ENCODE data around the gene CSTB. TPM values are rescaled to one million over a fixed set of nuclear protein-coding genes. Genes with fewer than 3 reads are reported as not detected.

CSTB gene
- total RNA-seq, 1 experiment from 2014 or later = 36.1 TPM

- no peaks in the 10 kb centered on the region for H3K27me3 Mint-ChIP-seq (ENCODE audit: low read depth)
- H3K4me1 Mint-ChIP-seq = no peaks in the 10 kb centered on the region
- no peak for ATAC-seq
- ChIA-PET POLR2A (no interaction called here), CTCF (interaction anchor here (1.1 kb wide), 1 partner anchor 182 kb away, joined by 4 read pairs; no protein-coding TSS in a partner anchor)
- H3K36me3 Mint-ChIP-seq = peaks cover 34% of the 10 kb centered on the region
- DNase-seq (ENCODE audit: low spot score) = no peak
- TF ChIP-seq ZNF671 (CRISPR knock-in tag; IDR thresholded peaks at IDR 0.05) (no peak), ATF2 (CRISPR knock-in tag; IDR thresholded peaks at IDR 0.05; ENCODE audit: borderline replicate concordance, low read depth) (no peak)
- H3K9me3 Mint-ChIP-seq = no peaks in the 10 kb centered on the region
- H3K27ac Mint-ChIP-seq = no peak overlapping the region
- no peak overlapping the region for H3K4me3 Mint-ChIP-seq
These were observed 16.5 kb downstream of the CSTB start for GRCh38 chr21:43759651-43760050.

GRCh38 chr21:43758811-43759210 is 17.3 kb downstream of the CSTB start:
- Mint-ChIP-seq H3K9me3 (no peaks in the 10 kb centered on the region), H3K27me3 (ENCODE audit: low read depth) (no peaks in the 10 kb centered on the region), H3K4me1 (no peaks in the 10 kb centered on the region), H3K4me3 (no peak overlapping the region), H3K27ac (0 out of 2 replicates have a peak overlapping the region, but pooled peaks have one; percentile 65), H3K36me3 (peaks cover 42% of the 10 kb centered on the region)
- ATAC-seq (no peak), DNase-seq (ENCODE audit: low spot score) (no peak)
- ChIA-PET CTCF (interaction anchor here (1.1 kb wide), 1 partner anchor 183 kb away, joined by 4 read pairs; no protein-coding TSS in a partner anchor), POLR2A (no interaction called here)
- no peak for TF ChIP-seq ZNF512 (CRISPR knock-in tag; IDR thresholded peaks at IDR 0.05; ENCODE audit: borderline replicate concordance)

- H3K27ac Mint-ChIP-seq = no peak overlapping the region
- H3K9me3 Mint-ChIP-seq = no peaks in the 10 kb centered on the region
- POLR2A ChIA-PET = interaction anchor here (0.7 to 1.4 kb wide), 2 partner anchors 17 to 29 kb away, joined by 3 read pairs; no protein-coding TSS in a partner anchor
- H3K27me3 Mint-ChIP-seq (ENCODE audit: low read depth) = no peaks in the 10 kb centered on the region
- no peak overlapping the region for H3K4me3 Mint-ChIP-seq
- peaks cover 45% of the 10 kb centered on the region for H3K36me3 Mint-ChIP-seq
- no peak for DNase-seq (ENCODE audit: low spot score)
- no peak for ATAC-seq
- no peaks in the 10 kb centered on the region for H3K4me1 Mint-ChIP-seq
- TF ChIP-seq FOXP1 (CRISPR knock-in tag; IDR thresholded peaks at IDR 0.05; ENCODE audit: borderline replicate concordance) (no peak), PRRX2 (CRISPR knock-in tag; IDR thresholded peaks at IDR 0.05) (no peak), CBFB (CRISPR knock-in tag; IDR thresholded peaks at IDR 0.05; ENCODE audit: low read depth) (no peak), FOXJ3 (CRISPR knock-in tag; IDR thresholded peaks at IDR 0.05; ENCODE audit: borderline replicate concordance) (no peak), ZNF317 (CRISPR knock-in tag; IDR thresholded peaks at IDR 0.05; ENCODE audit: borderline replicate concordance, low read depth) (no peak), E2F4 (CRISPR knock-in tag; IDR thresholded peaks at IDR 0.05; ENCODE audit: borderline replicate concordance, low read depth) (no peak), ZBTB43 (CRISPR knock-in tag; IDR thresholded peaks at IDR 0.05) (no peak), ATF2 (CRISPR knock-in tag; IDR thresholded peaks at IDR 0.05; ENCODE audit: borderline replicate concordance, low read depth) (no peak), ZNF396 (CRISPR knock-in tag; IDR thresholded peaks at IDR 0.05; ENCODE audit: borderline replicate concordance) (no peak), MLX (CRISPR knock-in tag; IDR thresholded peaks at IDR 0.05) (no peak), ZMAT4 (CRISPR knock-in tag; IDR thresholded peaks at IDR 0.05) (no peak), USF2 (CRISPR knock-in tag; IDR thresholded peaks at IDR 0.05) (no peak), CREM (CRISPR knock-in tag; IDR thresholded peaks at IDR 0.05) (no peak)
- CTCF ChIA-PET = no interaction called here
These were observed 17.9 kb downstream of the CSTB start for GRCh38 chr21:43758111-43758641.

Data from WTC11 (cell line).